T-helper 1 cell treated with Interleukin-12 subunit alpha and Interleukin-12 subunit beta and Interleukin-4 antibody, amounts not matched to agents 30 ng/mL and 1 ng/mL, for 36 hours (primary cell): ENCODE results near the gene GPR37L1. TPM values are rescaled to one million over a fixed set of nuclear protein-coding genes. Genes with fewer than 3 reads are reported as not detected.

ENCODE experiments used
- intact Hi-C: fragments of 100-400 bp; cut with micrococcal nuclease; formaldehyde crosslinking; loops from one replicate; pipeline ENCODE4 v1.15.1; 2024
- total RNA-seq: library from RNA; stranded (reverse); gene quantifications from 2 replicates; pipeline ENCODE4 v1.2.3, GENCODE V29; 2022

Gene GPR37L1
- total RNA-seq, 1 donor from 2014 or later, result not detected

- intact Hi-C loops, result no loop called here
Measured at GRCh38 chr1:202133001-202133400, 10.3 kb downstream of the GPR37L1 start.

GRCh38 chr1:202133496-202133895 lies 10.8 kb downstream of the GPR37L1 start:
- intact Hi-C loops, result no loop called here

GRCh38 chr1:202133989-202134388 lies 11.3 kb downstream of the GPR37L1 start:
- intact Hi-C loops, result loop anchor here (2.0 kb wide), 1 partner anchor 255 kb away; no protein-coding TSS in a partner anchor

- intact Hi-C loops, result loop anchor here (1.0 to 2.0 kb wide), 5 partner anchors 9 to 256 kb away; no protein-coding TSS in a partner anchor
Measured at GRCh38 chr1:202134645-202135172, 12.0 kb downstream of the GPR37L1 start.

- intact Hi-C loops, result loop anchor here (1.0 to 2.0 kb wide), 5 partner anchors 8 to 256 kb away; no protein-coding TSS in a partner anchor
Measured at GRCh38 chr1:202135221-202135721, 12.6 kb downstream of the GPR37L1 start.

- intact Hi-C loops, result loop anchor here (5.0 kb wide), 1 partner anchor 314 kb away; the partner anchor contains the start of gene IPO9
Measured at GRCh38 chr1:202140833-202141232, 18.1 kb downstream of the GPR37L1 start.

- intact Hi-C loops, result loop anchor here (5.0 kb wide), 1 partner anchor 314 kb away; the partner anchor contains the start of gene IPO9
Measured at GRCh38 chr1:202141468-202141867, 18.8 kb downstream of the GPR37L1 start.

- intact Hi-C loops, result loop anchor here (1.0 to 5.0 kb wide), 3 partner anchors 8 to 316 kb away; partner anchors contain the start of gene IPO9
Measured at GRCh38 chr1:202143011-202143767, 20.5 kb downstream of the GPR37L1 start.

- intact Hi-C loops, result loop anchor here (1.0 to 5.0 kb wide), 4 partner anchors 9 to 317 kb away; partner anchors contain the start of genes IPO9 and TIMM17A
Measured at GRCh38 chr1:202143768-202144401, 21.2 kb downstream of the GPR37L1 start.

- intact Hi-C loops, result loop anchor here (1.0 to 5.0 kb wide), 3 partner anchors 16 to 317 kb away; partner anchors contain the start of genes IPO9, PTPN7 and TIMM17A
Measured at GRCh38 chr1:202144402-202145067, 21.8 kb downstream of the GPR37L1 start, which contains the start of gene ARL8A. Gene ARL8A, minus strand, starts transcription at chr1:202144737. Its CDS starts 165 bp downstream, at chr1:202144572.

GRCh38 chr1:202145068-202145743 lies 22.5 kb downstream of the GPR37L1 start:
- intact Hi-C loops, result loop anchor here (1.0 kb wide), 1 partner anchor 15 kb away; the partner anchor contains the start of gene PTPN7

- intact Hi-C loops, result loop anchor here (1.0 kb wide), 1 partner anchor 15 kb away; the partner anchor contains the start of gene PTPN7
Measured at GRCh38 chr1:202145744-202146140, 23.0 kb downstream of the GPR37L1 start.

GRCh38 chr1:202146279-202146678 lies 23.6 kb downstream of the GPR37L1 start:
- intact Hi-C loops, result no loop called here

GRCh38 chr1:202146993-202147392 lies 24.3 kb downstream of the GPR37L1 start:
- intact Hi-C loops, result no loop called here

GRCh38 chr1:202148391-202148790 lies 25.7 kb downstream of the GPR37L1 start:
- intact Hi-C loops, result no loop called here

- intact Hi-C loops, result no loop called here
Measured at GRCh38 chr1:202149566-202149965, 26.8 kb downstream of the GPR37L1 start.

- intact Hi-C loops, result no loop called here
Measured at GRCh38 chr1:202150187-202150586, 27.5 kb downstream of the GPR37L1 start.

- intact Hi-C loops, result no loop called here
Measured at GRCh38 chr1:202150602-202151001, 27.9 kb downstream of the GPR37L1 start.

- intact Hi-C loops, result no loop called here
Measured at GRCh38 chr1:202151045-202151444, 28.3 kb downstream of the GPR37L1 start.

- intact Hi-C loops, result no loop called here
Measured at GRCh38 chr1:202152399-202152798, 29.7 kb downstream of the GPR37L1 start.
